Measurements from ENCODE around the gene SPON1.
"Not testable (repeated sequence)": the region's sequence is repeated elsewhere in the genome, so short reads cannot be mapped to it uniquely, and the experiment has no call there.

SPON1 gene

DNA sequence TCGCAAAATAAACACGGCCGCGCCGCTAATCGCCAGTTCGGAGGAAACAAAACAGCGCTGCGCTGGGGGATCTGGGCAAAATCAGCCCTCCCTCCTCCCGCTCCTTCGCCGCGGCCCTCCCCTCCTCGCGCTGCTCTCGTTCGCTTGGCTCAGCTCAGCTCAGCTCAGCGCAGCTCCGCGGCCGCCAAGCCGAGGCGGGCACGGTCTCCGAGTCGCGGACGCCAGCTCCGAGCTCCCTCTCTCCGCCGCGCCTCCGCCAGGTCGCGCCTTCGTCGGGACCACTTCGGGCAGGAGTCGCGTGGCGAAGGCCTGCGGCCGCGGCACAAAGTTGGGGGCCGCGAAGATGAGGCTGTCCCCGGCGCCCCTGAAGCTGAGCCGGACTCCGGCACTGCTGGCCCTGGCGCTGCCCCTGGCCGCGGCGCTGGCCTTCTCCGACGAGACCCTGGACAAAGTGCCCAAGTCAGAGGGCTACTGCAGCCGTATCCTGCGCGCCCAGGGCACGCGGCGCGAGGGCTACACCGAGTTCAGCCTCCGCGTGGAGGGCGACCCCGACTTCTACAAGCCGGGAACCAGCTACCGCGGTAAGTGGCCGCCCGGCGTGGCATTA lies at the start of gene SPON1:
Gene SPON1, plus strand, starts transcription at position 162 of the 607 bp plus-strand sequence. Its CDS starts 182 bp downstream, at position 344.
- peak; percentile 51 for DNase-seq

DNA sequence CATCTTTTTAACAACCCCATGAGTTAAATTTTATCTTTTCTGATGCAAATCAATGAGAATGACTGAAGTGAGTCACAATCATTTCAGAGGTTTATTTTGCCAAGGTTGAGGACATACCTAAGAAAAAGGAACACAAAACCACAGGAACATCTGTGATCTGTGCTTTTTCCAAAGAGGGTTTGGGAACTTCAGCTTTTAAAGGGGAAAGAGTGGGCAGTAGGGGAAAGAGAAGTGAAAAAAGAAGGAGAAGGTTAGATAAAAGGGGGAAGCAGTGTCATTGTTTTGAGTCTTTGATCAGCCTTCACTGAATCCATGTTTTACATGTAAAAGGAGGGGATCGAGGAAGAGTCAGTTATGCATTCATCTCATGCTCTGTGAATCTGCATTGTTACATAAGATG lies 45.3 kb upstream of the SPON1 start:
- no peak for DNase-seq

DNA sequence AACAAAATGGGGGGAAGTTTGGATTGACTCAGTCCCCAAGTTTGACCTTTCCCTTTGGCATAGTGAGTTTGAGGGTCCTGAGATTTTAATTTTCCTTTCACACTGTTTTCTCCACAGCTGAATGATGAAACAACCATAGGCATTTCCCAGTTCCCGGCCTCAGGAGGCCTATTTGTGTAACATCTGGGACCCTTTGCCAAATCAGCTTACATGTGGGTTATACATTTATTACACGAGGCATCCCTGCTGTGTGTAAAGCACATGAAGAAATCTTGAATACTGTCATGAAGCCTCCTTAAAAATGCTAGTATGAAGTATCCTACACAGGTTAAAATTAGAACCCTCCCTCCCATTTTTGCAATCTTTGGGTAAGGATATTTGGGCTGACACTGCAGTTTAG lies 44.6 kb upstream of the SPON1 start:
- DNase-seq = no peak

DNA sequence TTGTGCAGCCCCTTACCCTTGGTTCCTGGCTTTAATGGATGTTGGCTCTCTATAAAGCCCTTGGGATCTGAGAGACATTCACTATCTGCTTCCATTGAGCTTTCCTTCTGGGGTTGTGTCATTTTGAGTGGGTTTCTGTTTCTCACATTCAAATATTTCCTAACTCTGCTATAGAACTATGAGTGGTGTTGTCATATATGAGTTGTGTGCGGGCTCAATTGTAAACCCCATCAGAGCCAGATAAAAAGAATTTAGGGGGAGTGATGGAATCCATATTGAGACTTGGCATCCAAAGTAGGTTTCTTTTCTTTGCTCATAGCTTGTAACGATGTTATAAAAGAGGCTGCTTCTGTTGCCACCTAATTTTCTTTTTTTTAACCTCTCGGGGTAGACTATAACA lies 41.8 kb upstream of the SPON1 start:
- DNase-seq = no peak

DNA sequence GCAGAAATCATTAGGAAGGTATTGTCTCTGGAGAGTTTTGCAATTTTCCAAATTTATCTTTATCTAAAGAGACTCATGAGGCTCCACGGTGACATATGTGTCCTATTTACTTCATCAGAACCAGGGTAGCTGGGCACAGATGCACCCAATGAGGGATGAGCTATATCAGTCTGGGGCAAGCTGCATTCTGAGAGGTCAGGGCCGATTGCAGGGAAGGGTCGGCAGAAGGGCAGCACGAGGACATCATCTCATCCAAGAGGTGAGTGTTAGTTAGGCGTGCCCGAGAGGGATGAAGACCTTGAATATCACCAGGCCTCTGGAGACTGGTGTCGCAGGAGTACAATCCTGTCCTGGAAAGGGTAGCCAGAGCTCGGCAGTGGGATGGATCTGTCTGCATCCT lies 41.0 kb upstream of the SPON1 start:
- DNase-seq = no peak

DNA sequence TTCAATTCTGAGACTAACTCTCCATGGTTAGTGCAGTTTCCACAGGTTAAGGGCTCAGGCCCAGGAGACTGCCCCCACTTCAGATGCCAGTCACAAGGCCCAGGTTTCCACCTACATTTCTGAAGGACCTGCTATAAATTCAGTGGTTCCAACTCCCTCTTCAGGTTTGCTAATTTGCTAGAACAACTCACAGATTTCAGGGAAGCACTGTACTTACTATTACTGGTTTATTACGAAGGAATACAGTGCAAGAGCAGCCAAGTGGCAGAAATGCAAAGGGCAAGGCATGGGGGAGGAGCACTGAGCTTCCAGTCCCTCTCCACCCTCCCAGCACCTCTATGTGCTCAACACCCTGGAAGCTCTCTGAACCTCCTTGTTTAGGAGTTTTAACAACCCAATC lies 39.3 kb upstream of the SPON1 start:
- no peak for DNase-seq

DNA sequence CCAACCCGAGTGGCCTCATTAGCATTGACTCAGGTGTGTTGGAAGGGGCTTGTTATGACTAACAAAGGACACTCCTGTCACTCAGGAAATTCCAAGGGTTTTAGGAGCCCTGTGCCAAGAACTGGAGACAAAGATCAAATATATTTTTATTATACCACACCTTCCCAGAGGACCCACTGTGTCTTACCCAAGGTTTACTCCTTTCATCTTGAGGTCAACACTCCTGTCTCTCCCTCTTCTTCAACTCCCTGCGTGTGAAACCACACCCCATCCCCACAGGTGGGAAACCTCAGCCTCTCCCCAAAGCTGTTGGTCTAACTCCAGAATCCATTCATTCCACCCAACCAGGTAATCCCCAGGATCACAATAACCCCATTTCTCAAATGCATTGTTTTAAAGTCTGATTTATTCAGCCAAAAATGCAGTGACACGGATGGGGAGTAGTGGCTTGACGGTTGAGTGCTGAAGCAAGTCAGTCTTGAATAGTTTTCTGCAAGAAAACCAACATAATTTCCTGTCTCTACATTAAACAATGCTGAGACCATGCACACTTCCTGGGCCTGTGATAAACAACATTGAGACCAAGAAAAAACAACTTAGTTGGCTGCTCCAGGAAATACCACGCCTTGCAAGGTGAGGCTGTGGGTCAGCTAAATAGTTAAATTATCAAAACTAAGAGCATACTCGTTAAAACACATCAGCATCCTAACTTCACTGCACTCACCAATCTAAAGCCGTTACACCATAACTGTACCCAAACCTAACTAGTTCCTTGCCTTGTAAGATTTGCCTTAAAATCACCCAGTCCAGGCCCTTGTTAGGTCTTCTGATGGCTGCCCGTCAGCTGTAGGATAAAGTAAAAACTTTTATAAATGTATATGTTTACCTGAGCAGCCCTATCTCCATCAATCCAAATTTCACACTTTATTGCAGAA lies 38.5 kb upstream of the SPON1 start:
- DNase-seq = no peak

DNA sequence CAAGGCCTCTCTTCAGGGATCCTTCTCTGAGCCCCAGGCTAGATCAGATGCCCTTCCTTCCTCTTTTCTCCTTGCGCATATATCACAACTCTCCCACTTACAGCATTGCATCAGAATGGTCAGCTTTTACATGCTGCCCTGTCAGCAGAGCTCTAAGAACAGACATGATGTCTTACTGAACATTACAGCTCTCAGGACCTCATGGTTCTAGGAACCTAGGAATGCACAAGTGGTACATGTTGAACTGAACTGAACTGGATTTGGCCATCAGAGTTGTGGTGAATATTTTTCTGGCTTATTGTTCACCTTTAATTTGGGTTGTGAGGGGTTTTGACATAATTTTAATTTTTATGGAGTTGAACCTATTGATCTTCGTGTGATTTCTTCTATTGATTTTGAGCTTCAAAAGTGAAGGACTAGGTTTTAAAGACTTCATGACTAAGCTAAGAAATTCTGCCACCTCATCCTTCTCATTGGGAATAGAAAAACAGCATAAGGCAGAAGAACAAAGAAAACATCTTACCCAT lies 37.7 kb upstream of the SPON1 start:
- no peak for DNase-seq

DNA sequence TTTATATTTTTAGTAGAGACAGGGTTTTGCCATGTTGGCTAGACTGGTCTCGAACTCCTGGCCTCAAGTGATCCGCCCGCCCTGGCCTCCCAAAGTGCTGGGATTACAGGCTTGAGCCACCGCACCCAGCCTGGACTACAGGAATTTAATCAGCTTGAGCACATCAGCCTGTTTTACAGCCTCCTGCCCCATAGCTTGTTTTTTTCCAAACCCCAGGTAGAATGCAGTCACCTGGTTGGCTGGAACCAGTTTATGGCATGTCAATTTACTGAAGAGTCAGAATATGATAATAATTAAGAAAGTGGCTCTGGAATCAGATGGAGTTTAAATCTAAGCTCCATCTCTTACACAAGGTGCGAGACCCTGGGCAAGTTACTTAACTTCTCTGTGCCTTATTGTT lies 36.2 kb upstream of the SPON1 start:
- not testable (repeated sequence) for DNase-seq

DNA sequence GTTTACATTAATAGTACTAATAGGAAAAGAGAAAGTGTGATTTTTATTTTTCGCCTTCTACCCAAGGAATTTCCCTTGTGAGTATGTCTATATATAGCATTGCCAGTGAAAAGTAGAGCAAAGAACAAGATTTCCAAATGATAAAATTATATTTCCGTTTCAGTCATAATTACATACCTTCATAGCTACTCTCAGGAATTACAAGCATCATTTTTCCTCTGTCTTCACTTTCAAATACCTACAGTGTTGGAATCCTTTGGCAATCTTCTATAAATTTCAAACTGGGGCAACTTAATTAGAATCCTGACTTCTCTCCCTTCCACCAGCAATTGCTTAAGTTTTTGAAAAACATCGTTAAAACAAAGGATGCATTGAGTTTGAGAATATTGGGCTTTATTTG lies 35.5 kb upstream of the SPON1 start:
- no peak for DNase-seq

DNA sequence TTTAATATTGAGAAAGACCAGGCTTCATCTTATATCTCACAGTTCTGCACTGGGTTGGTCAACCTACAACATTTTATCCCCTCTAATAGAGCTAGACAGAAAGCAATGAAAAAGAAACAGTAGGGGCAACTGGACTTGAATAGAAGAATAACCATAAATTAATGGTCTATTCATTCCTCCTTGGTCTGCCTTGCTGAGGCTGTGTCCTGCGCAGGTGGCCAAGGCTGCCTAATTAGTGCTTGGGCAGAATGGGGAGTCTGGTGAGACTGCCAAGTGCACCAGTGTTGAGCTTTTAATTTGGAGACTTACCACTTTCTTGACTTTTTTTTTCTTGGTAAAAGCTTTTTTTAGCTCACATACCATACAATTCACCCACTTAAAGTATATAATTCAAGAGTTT lies 35.0 kb upstream of the SPON1 start:
- DNase-seq = no peak

DNA sequence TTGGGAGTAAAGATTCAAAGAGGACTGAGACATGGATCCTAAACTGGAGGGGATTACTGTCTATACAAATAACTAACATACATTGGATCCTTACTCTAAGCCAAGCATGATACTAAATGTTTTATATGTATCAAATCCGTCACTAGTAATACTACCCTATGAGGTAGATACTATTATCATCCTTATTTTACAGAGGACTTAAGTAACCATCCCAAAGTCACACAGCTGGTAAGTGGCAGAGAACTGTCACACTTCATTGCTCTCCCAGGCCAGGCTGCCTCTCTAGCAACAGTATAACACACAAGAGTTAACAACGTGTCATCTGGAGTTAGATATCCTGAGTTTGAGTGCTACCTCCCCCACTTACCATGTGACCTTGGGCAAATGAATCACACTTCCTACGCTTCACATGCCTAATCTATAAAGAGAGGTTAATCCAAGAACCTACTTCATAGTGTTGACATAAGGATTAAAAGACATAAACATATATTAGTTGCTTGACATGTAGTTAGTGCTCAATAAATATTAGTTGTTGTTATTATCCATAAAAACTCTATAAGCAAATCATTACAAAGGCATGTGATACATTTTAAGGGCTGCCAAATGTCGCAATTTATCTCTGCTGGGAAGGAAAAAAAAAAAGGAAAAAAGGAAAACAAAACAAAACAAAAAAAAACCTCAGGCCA lies 33.8 kb upstream of the SPON1 start:
- DNase-seq = no peak

DNA sequence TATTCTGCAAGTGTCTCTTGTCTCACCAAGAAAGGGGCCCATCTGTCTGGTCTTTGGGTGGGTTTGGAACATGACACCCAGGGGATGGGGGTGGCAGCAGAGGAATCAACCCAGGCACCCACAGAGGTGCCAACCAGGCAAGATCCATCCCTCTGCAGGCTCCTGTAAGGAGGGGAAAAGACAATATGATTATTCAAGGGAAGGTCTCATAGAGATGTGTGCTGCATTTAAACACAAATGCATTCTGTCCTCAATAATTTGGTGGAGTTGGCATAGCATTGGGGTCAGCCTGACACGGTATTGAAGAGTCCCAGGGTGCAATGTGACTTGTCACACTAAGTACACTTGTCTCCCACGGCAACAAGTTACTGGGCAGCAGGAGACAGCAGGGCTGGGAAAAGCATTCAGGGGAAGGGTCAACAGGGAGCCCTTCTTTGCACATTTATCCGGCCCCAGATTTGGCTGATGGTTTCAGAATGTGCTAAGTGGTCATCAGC lies 33.1 kb upstream of the SPON1 start:
- no peak for DNase-seq

DNA sequence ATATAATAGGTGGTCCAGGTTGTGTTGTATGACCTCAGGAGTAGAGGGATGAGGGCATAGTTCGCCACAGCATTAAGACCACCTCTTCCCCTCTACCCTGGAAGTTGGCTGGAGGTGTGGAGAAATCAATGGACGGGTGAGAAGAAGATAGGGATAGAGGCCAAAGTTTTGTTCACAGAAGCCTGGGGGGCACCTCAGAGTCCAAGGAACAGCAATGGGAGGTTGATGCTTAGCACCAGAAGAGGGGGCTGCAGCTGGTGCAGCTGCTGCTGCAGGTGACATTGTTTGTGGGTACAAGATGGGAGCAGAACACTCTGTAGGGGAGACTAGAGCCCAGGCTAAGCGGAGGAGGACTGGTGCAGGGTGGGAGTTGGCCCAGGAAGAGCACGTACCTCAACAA lies 31.2 kb upstream of the SPON1 start:
- DNase-seq = no peak

DNA sequence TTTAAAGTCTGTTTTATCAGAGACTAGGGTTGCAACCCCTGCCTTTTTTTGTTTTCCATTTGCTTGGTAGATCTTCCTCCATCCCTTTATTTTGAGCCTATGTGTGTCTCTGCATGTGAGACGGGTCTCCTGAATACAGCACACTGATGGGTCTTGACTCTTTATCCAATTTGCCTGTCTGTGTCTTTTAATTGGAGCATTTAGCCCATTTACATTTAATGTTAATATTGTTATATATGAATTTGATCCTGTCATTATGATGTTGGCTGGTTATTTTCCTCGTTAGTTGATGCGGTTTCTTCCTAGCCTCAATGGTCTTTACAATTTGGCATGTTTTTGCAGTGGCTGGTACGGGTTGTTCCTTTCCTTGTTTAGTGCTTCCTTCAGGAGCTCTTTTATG lies 25.4 kb upstream of the SPON1 start:
- DNase-seq = not testable (repeated sequence)

DNA sequence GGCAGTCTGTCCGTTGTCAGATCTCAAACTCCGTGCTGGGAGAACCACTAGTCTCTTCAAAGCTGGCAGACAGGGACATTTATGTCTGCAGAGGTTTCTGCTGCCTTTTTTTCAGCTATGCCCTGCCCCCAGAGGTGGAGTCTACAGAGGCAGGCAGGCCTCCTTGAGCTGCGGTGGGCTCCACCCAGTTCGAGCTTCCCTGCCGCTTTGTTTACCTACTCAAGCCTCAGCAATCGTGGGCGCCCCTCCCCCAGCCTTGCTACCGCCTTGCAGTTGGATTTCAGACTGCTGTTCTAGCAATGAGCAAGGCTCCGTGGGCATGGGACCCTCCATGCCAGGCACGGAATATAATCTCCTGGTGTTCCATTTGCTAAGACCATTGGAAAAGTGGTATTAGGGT lies 23.7 kb upstream of the SPON1 start:
- DNase-seq = peak; percentile 40

DNA sequence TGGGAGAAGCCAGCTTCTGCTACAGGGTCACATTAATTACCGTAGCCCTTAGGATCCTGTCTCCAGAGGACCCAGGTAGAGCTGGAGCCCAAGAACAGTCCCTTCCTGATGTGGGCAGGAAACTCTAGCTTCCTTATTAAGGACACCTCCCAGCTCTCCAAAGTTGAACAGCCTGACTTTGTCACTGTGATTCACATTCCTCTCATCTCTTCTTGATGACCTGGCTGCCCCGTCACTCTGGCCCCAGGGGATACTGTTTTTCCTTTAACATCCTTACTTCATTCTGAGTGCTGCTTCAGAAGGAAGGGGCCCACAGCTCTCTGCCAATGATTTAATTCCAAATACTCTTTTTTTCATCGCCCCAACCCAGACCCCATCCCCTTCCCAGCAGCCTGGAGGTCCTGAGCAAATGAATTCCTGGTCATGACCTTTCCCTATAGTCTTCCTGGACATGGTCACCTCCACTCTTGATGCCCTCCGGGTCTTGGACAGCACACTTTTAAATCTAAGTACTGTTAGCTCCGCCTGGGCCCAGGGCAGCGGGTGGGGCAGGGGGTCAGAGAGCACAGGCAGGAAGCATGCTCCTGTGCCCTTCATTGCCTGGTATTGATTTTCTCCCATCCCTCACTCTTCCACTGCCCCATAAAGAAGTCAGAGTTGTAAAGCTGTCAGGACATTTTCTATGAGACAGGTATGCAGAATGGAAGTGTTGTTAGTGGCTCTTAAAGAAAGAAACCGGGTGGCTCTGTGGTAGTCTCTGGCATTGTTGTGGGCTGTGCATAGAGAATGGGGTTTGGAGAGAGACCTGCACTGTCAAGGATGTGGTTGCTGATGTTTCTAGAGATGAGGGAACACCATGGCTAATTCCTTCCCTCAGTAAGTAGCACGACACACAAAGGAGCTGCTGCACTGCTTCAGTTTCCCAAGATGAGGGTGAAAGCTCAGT lies 22.3 kb upstream of the SPON1 start:
- no peak for DNase-seq

DNA sequence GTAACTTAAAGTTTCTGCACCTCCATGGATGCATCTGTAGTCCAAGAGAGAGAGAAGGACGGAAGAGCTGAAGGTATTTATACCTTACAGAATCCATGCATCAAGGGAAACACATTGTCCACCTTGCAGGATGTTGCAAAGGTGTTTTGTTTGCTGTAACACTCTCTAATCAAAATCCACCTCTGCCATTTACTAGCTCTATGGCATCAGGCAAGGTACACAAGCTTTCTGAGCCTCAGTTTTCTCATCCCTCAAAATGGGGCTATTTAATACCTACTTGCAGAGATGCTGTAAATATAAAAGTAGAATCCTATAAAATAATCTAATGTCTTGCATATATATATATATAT lies 21.6 kb upstream of the SPON1 start:
- no peak for DNase-seq

DNA sequence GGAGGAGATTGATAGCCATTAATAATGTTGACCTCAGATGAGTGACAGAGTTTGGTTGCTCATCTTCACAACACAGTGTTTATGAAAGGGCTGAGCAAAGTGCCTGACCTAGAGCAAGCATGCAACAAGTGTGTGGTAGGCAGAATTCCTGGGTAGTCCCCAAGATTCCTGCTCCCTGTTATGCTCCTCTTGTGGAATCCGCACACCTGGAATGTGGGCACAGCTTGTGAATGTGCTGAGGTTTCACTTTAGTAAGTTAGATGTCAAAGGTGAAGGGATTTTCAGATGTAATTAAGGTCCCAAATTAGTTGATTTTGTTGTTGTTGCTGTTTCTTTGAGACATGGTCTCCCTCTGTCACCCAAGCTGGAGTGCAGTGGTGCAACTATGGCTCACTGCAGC lies 20.7 kb upstream of the SPON1 start:
- no peak for DNase-seq

DNA sequence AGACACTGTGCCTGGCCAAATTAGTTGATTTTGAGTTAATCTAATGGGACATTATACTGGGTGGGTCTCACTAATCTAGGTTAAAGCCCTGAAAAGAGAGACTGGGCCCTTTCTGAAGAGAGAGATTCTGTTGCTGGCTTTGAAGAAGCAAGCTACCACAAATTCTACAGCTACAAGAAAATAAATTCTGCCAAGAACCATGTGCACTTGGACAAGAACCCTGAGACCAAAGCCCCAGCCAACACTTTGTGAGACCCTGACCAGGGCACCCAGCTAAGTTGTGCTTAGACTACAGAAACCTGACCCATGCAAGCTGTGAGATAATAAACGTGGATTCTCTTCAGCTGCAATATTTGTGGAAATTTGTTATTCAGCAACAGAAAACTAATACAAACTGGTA lies 20.1 kb upstream of the SPON1 start:
- DNase-seq = no peak

DNA sequence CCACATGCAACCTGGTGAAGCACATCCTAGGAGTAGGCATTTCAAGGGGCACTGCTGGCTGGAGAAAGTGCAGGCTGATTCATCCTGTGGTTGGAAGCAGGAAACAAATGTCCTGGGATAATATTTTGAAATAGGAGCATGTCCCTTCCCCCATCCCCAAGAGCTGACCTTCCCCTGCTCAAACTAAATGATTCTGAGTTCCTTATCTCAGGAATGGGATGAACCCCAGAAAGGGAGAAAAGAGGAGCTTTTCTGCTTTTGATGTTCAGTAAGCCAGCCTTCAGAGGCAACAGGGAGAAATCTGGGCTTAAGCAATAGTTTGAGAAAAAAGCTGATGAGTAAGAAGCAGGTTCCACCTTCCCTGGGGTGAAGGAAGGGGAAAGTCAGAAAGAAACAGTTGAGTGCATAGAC lies 19.5 kb upstream of the SPON1 start:
- no peak for DNase-seq

DNA sequence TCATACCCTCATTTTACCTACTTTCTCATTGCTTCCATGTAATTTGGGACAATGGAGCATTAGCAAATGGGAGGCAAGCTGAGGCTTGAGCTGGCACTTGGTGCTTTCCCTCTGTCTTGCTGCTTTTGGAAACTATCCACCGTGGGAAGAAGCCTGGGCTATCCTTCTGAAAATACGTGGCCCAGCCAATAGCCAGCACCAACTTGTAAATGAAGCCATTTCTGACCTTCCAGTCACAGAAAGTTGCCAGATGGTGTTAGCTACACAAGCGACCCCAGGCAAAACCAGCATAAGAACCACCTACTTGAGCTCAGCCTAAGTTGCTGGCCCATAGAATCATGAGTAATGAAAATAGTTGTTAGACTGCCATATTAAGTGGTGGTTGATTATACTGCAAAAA lies 18.5 kb upstream of the SPON1 start:
- no peak for DNase-seq

Measured in activated CD4-positive, alpha-beta T cell treated with anti-CD3 and anti-CD28 coated beads, Interleukin-2, amount 50 U/mL, for 1 hour (primary cell).